Activated CD4-positive, alpha-beta T cell treated with anti-CD3 and anti-CD28 coated beads, Interleukin-2, amount 50 U/mL, for 24 hours (primary cell): Measurements from ENCODE around the gene CCR2.
A peak's percentile ranks its signal among the peaks of the same experiment; 100 is the strongest.
"Not testable (repeated sequence)": the region's sequence is repeated elsewhere in the genome, so short reads cannot be mapped to it uniquely, and the experiment has no call there.

Experiments used
- DNase-seq, 2 donors: peaks; one replicate each; pipeline ENCODE4 v3.0.0-alpha.2; 2020; ENCODE audit warnings: low read depth in 1 of 2, low spot score in 1 of 2

The CCR2 gene

DNA sequence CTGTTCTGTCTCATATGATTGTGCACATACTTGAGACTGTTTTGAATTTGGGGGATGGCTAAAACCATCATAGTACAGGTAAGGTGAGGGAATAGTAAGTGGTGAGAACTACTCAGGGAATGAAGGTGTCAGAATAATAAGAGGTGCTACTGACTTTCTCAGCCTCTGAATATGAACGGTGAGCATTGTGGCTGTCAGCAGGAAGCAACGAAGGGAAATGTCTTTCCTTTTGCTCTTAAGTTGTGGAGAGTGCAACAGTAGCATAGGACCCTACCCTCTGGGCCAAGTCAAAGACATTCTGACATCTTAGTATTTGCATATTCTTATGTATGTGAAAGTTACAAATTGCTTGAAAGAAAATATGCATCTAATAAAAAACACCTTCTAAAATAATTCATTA, 21.9 kb downstream of the CCR2 start:
- DNase-seq: no peak

DNA sequence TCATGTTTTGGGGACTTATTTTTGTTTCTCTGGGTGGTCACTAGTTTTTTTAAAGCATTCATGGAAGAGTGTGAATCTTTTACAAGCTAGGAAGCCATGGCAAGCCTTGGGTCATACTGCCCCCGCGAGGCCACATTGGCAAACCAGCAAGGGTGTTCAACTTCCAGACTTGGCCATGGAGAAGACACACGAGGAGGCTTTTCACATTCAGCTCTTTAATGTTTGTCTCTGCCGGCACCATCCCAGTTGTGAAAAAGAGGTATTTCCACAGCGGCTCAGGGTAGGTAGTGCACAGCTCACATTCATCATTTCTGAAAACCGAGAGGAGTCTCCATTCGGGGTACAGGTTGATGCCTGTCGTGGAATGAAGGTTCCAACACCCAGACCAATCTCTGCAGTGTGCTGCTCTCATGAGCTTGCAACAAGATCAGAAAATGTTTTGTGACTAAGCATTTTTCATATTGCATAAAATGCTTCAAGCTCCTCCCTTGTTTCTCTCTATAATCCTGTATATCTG, 24.6 kb downstream of the CCR2 start:
- peak; percentile 33 to 53 for DNase-seq

DNA sequence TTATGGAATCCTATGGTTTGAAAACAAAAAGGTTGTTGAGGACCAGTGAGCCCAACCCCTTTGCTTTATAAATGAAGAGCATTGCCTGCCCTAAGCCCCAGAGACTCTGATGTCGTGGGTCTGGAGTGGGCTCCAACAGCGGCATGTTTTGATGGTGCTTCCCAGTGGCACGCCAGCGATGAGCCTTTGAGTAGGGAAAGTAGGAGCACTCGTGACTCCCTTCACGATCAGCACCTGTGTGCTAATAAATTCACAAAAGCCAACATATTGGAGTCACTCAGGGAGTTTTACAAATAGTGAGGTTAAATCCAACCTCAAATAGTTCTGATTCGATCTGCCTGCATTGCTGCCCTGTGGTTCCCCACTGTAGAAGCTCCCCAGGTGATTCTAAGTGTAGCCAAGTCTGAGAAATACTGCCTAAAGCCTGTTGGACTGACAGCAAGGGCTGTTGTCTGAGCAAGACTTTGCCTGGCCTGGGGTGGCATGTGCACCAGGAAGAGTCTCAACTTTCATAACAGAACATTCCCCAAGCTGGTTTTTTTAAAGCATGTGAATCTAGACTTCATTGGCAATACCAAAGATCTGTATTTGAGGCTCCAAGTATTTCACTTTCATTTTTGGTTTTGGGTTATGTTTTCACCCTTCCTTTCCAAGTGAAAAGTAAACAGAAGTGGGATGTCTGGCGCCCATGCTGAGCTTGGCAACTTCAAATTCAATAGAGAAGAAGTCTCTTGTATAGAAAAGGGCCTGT, 26.7 kb downstream of the CCR2 start:
- no peak for DNase-seq

DNA sequence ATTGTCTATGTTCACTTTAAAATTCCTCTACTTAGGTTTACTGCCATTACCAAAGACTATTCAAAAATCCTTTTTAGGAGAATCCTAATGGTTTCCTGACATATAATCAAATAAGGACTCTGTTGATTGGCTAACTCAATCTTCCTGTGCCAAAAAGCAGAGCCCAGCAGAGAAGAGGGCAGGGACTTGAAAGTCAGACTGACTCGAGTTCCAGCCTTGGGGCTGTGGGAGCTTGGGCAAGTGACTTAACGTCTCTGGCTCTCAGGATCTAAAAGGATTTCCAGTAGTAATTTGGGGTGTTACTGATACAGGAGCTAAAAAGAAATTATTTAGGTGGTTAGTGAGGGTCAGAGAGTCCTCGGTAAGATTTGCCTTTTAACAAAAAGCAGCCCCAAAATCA, 27.7 kb downstream of the CCR2 start:
- no peak for DNase-seq

DNA sequence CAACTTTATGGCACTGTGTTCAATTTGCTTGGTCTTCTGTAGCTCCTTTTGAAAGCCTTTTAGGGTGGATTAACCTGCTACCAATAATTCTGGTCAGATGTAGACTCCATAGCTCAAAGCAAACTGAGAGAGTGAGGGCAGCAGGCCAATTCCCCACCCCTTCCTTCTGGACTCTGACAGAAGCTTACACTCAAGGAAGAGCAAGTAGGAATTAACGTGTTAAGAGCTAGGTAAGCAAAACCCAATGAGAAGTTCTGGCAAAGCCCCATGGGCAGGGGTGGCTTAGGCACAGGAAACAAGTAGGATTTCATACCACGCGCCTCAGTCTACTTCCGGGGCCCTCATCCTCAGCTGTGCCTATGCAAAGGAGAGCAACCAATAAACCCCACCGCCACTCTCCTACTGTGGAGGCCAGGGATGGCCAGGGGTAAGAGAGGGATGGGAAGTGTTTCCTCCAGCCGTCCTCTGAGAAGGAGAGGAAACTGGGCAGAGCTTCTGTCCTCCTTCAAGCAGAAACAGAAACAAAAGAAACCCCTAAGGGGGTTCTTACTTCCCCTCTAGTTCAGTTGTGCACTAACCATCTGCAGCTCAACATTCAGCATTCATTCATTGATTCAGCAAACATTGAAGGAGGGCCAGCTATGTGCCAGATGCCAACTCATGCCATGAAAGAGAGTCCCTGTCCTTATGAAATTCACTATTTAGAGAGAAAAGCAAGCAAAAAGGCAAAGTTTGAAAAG, 29.5 kb downstream of the CCR2 start:
- no peak for DNase-seq

DNA sequence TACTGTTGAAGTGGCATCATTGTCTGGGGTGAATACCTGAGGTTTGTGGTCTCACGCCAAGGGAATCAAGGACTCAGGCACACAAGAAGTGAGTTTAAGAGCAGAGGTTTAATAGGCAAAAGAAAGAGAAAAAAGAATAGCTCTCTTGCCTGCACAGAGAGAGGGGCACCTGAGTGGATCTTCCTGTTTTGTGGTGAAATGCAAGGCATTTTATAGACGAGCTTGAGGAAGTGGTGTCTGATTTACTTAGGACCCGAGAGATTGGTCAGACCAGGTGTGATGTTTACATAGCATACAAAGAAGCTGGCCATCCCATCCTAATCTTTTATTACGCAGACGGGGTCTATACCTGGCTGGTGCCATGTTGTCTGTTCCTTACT, 30.0 kb downstream of the CCR2 start:
- no peak for DNase-seq

DNA sequence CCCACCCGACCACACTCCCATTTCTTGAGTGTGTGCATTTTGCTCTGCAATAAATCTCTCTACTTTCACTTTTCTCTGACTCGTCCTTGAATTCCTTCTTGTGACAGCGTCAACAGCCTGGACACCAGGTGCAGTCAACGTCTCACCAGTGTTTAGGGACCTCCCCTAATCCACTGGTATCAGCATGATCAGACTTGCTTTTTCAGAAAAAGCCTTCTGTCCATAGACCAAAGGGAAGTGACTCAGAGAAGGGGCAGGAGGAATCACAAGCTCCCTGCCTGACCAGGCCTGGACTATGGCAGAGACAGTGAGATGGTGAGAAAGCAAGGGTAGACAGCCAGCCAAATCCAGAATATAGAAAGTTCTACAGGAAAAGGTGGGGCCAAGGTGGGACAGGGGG, 32.3 kb downstream of the CCR2 start:
- DNase-seq: no peak

DNA sequence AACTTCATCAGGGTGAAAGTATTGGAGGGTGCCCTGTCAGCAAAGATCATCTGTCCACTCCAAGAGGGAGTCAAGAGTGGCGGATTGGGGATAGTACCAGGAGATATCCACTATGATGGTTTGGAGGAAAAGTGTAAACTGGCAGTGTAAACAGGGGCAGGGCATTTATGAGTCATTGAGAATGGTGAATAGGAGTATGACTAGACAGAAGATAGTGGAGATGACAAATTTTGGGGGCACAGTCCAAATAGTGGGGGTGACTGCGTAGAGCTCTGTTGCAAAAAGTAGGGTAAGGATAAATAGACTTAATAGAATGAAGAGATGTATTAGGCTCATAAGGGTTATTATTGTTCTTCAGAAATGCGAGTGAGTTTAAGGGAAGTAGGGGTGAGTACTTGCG, 34.9 kb downstream of the CCR2 start:
- DNase-seq: not testable (repeated sequence)

DNA sequence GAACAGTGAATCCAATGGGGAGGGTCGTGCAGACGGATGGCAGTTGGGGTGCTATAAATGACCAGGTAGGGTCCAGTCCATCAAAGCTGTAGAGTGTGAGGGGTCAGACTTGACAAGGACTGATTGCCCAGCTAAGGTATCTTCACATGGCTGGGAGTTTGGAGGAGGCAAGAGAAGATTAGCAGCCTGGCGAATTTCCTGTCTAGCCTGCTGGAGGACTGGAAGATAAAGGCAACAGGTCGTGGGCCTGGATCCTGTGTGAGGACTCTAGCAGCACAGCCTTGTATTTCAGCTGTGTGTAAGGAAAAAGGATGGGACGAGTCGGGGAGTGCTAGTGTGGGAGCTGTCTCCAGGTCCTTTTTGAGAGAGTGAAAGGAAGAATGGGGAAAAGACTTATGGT, 35.4 kb downstream of the CCR2 start:
- no peak for DNase-seq

DNA sequence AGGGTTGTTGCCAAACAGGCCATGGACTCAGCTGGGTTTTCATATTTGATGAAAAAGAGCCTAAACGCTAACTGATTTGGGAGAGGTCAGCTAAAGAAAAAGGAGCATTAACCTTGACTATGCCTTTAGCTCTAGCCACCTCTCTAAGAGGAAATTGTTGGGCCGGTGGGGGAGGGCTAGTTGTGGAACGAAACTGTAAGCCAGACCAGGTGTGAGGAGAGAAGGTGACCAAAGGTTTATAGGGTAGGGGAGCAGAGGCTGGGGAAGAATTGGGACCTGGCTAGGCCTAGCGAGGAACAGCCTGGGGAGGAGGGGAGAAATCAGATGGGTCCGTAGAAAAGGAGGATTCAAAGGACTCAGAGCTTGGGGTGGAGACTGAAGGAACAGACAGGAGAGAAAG, 37.6 kb downstream of the CCR2 start:
- not testable (repeated sequence) for DNase-seq

DNA sequence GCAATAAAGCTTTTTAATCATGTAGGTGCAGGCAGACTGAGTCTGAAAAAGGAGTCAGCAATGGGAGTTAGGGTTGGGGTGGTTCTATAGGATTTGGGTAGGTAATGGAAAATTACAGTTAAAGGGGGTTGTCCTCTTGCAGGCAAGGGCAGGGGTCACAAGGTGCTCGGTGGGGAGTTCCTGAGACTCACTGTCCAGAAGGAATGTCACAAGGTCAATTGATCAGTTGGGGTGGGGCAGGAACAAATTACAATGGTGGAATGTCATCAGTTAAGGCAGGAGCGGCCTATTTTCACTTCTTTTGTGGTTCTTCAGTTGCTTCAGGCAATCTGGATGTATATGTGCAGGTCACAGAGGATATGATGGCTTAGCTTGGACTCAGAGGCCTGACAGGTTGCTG, 39.1 kb downstream of the CCR2 start:
- no peak for DNase-seq

DNA sequence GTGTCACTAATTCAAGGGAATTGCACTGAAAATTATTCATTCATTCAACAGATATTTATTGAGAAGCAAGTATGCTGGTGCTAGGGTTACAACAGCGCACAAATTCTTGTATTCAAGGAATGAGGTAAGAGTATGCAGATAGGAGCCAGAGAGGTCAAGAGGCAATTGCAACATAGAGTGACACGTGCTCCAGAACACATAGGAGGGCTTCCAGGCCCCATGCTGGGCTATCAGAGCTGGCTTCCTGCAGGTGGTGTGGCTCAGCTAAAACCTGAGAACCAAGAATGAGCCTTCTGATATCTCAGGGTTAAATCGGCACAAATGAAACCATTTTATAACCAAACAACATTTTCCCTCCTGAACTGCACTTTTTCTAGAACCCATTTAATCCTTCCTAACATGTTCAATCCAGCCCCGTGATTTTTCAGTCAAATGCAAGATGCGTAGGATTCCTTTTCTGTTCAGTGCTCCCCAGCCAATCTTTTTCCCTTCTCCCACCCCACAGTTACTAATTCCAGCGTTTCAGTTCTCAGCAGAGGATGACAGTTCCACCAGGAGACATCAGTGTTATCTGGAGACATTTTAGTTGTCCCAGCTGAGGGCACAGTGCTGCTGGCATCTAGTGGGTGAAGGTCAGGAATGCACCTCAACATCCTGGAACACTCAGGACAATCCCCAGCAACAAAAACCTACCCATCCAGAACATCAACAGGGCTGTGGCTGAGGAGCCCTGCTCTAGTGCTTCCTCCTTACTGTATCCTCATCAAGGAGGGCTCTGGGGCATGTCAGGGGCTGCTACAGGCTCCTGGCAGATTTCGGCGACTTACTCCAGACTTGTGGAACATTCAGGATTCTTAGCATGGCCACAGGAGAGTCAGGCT, 39.9 kb downstream of the CCR2 start:
- no peak for DNase-seq

DNA sequence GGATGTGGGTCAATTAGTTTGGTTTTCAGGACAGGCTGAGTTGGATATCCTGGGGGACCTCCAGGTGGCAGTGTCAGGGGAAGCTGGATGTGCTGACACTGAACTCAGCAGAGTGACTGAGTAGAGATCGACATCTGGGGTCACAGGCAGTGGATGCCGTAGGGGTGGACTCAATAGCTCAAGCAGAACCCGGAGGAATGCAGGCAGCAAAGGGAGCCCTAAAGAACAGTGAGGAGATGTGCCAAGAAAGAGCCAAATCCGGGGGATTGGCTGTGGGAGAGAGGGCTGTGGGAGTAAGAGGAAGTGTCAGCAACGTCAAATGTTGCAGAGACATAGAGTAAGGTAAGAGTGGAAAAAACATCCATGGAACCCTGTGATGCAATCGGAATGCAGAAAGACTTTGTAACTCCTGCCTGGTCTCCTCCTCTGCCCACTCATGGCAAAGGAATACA, 41.3 kb downstream of the CCR2 start:
- DNase-seq: no peak

DNA sequence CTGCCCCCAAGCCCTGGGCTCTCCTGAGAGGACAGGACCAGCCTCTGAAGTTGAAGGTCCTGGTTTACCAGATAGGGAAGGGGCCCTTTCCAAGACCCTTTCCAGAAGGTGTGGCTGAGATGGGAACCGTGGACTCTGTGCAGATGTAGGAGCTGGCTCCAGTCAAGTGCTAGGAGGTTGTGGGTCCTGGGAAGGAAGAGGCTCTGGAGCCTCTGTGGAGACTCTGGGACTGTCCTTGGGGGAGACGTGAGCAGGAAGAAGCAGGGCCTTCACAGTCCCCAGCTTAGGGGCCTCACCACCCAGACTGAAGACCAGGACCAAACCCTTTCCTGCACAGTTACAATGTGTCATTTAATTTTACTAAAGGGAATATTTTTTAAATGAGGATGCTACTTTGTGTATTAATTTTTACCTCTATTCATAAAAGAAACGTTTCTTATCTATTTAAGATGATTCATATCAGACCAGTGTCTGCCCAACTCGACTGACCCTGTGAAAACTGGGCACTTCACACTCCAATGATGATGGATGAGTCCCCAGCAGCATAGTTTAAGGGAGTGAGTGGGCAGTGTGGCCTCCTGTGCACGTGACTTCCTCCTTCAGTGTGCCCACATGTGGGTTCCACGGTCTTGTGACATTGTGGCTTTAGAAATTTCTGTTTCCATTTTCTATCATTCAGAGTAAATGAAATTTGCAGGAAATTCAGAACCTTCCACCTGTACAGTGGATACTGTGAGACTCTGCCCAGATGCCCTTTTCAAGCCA, 42.0 kb downstream of the CCR2 start:
- DNase-seq: no peak

DNA sequence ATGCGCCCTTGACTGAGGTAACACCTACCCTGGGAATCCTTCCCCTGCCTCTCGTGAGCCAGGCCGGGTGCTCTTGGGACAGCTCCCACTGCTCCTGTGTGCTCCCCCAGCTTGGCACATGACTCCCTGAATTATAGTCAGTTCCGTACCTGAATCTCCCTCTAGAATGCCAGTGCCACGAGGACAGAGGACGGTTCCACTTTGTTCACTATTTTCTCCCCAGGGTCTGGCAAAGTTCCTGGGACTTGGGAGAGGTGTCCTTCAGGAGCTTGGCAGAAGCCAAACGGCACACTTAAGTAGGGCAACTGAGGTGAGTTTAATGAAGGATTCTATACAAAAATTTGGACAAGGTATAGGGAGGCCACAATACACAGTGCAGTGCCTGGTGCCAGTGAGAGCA, 43.2 kb downstream of the CCR2 start:
- DNase-seq: no peak

DNA sequence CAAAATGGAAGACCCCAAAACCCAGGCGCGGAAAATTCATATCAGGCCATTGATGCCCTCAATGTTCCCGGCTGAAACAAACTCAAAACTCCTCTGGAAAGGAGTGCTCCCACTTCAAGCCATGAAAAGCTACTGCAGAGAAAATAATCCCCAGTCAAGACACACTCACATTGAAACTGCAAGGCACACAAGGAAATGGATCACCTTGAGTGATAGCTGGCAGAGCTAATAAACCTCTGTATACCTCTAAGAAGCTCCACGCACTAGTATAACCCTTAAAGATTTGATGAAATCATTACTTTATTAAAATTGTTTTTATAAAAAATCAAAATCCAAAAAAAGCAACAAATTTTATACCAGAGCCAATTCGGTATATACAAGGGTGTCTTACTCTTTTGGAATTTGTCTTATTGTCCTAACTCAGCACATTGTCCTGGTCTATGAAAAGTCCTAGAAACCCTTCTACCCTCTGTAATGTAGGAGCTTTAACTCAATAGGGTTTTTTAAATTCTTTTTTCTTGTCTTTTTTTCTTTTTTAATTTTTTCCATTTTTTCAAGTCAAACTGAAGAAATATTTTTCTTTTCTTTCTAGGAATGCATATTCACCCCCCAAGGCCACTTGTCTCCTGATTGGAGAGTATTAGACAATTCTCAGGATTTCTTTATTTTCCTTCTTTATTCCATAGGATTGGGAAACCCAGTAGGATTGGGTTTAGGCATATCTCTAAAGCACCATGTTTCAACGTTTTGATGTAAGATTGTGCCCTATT, 44.5 kb downstream of the CCR2 start:
- no peak for DNase-seq

DNA sequence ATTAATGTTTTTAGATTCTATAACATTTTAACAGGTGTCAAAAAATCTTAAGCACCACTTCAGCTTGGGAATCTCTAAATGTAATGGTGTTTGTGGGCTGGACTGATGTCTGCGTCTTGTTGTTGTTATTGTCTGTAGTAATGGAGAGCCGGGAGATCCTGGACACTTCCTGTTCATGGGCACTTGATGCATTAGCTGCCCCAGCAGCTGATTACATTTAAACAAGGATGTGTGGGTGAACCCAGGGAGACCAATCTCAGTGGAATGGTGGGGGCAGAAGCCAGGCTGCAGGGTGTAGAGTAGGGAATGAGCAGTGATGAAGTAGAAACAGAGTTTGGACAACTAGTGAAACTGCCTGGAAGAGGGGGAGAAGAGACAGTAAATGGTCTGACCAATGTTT, 45.2 kb downstream of the CCR2 start:
- DNase-seq: no peak

DNA sequence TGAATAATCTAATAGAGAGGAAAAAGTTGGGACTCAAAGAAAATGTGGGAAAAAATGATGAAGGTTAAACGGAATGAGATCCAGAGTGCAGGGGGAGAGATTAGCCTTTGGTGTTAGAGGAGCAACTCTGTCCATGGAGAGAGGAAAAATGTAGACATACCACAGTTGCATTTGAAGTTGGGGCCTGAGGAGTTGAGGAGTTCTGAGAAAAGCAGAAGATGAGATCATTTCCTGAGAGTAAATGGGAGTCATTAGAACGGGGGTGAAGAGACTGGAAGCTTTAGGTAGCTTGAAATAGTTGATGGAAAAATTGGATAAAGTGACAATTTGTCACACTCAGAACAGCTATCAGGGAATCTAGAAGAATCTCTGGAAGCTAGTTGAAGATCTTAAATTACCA, 45.6 kb downstream of the CCR2 start:
- DNase-seq: no peak

DNA sequence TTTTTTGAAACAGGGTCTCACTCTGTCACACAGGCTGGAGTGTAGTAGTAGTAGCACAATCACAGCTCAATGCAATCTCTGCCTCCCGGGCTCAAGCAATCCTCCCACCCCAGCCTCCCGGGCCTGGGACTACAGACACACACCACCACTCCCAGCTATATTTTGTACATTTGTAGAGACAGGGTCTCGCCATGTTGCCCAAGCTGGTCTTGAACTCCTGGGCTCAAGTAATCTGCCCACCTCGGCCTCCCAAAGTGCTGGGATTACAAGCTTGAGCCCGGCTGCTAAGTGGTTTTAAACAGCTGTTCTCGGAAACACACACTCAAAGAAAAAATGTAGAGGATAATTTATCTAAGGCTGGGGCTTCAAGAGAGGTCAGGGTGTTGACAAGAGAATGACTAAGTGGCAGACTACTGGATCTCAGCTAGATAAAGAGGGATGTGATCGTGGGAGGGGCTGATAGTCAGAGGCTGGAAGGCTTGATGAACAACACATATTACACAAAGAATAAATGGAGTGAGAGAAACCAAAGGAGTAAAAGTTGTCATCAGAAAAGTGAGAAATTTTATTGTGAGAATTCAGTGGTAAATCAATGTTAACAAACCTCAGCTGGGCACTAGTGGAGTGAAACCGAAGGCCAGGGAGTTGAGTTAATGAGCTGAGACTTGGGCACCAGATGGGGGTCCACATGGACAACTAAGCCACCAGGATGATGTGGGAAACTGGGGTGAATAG, 46.3 kb downstream of the CCR2 start:
- DNase-seq: no peak
